Left ventricle myocardium superior (tissue), 1 donor: ENCODE data around the gene FRAS1. TPM values are rescaled to one million over a fixed set of nuclear protein-coding genes. Genes with fewer than 3 reads are reported as not detected.

Experiments
- ATAC-seq: fragments of 200-7000 bp; cut with Tn5 transposase; one replicate; pipeline ENCODE4 v1.9.1; 2020; ENCODE audit warnings: mild to moderate bottlenecking, moderate library complexity
- DNase-seq: peaks from one replicate; pipeline ENCODE4 v3.0.0-alpha.2; 2020
- intact Hi-C: fragments of 100-400 bp; cut with micrococcal nuclease; formaldehyde crosslinking; loops from one replicate; pipeline ENCODE4 v1.11.0; 2022
- total RNA-seq: library from RNA; stranded (reverse); fragmentation: NEBNext Ultra II Directional; extraction: Animal tissue kit (Norgen Biotek cat#: 25700); gene quantifications from one replicate; pipeline ENCODE4 v1.2.1, GENCODE V29; 2021
- donor health status: DM: no; HTN: yes; CAD: no; lungs with severe emphysema.

FRAS1 gene
- total RNA-seq, 1 donor from 2014 or later, result 3.7 TPM

GRCh38 chr4:78510108-78510507 lies 453.0 kb downstream of the FRAS1 start:
- intact Hi-C loops, result no loop called here
- no peak for DNase-seq
- no peak for ATAC-seq

GRCh38 chr4:78510681-78511080 lies 453.6 kb downstream of the FRAS1 start:
- intact Hi-C loops, result no loop called here
- no peak for ATAC-seq
- DNase-seq, result no peak

DNA sequence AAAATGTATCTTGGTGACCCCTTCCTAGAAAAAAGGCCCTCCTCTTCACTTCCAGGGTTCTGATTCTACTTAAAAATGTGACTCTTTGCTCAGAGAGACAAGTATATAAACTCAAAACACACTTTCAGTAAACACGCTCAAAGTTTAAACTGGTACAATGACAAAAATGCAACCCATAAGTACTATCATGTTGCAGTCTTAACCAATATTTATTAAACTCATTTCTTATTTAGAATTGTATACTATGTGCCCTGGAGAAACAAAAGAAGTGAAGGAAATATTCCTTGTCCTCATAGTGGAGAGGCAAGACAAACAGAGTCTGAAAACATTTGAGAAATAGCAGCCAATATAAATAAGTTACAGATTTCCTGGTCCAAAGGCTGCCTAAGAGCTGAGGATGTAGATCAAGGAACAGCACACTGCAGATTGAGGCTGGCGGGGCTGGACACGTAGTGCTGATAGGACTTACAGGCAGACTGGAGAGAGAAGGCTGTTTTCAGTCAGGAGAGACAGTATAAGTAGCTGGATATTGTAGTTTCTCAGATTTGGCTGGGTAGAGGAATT lies 455.3 kb downstream of the FRAS1 start:
- intact Hi-C loops, result no loop called here
- no peak for ATAC-seq

DNA sequence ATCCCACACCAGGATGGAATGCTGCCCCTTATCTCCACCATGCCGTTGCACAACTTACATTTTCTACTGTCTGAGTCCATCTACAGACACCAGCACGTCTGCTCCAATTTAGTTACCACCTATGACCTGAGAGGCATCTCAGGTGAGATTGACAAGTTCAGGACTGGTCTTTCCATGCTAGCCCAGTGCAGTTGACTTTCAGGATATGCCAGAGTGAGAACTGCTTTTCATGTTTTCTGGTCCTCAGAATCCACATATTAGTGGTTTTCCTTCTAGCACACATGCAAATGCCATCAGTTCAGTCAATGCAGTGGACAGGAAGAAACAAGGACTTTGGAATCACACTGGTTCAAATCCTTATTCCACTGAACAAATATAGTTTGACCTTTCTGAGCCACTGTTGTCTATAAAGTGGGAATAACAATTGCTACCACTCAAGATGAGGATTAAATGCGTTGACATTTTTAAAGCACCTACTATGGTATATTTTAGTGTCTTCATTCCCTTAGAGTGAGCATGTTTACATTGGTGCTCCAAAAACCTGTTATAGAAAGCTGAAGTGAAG lies 456.4 kb downstream of the FRAS1 start:
- intact Hi-C loops, result no loop called here
- DNase-seq, result no peak
- ATAC-seq, result no peak

More for the DNA sequence above, 455.3 kb downstream of the FRAS1 start:
- DNase-seq, result no peak

- no peak for ATAC-seq
- intact Hi-C loops, result loop anchor here (5.0 kb wide), 1 partner anchor 560 kb away; no protein-coding TSS in a partner anchor
- no peak for DNase-seq
Measured at GRCh38 chr4:78517050-78517652, 460.0 kb downstream of the FRAS1 start.

DNA sequence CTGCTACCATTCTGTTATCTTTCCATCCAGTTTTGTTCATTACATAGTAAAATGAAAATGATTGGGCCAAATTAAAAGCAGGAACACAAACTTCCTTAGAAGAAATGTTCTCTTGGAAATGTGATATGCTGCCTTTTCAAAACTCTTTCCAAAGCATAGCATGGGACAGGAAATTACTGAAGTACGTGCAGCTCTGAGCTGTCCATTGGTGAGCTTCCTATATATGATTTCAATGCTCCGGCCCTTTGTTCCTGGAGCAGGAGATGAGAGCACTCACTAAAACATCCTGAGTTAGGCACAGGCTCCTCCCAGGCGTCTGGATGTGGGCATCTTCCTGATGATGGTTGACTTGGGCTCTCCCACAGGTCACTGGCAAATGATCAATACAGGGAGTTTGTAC lies 461.4 kb downstream of the FRAS1 start:
- no peak for ATAC-seq
- no peak for DNase-seq
- intact Hi-C loops, result loop anchor here (5.0 kb wide), 1 partner anchor 561 kb away; no protein-coding TSS in a partner anchor

DNA sequence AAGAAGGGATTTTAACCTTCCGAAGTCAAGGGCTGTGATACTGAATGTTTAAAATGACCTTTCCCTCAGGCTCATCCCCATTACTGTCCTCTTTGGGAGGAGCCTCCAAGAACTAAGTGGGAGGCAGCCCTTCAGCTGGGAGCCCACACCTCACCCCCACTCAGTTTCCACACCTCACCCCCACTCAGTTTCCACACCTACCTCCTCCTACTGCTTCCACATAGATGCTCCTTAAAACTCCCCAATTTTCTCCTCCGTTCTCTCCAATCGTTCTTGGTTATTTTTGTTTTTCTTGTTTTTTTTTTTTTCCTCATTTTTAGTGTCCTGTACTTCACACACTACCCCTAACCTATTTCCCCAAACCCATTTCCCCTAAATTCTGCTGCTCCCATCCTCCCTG lies 462.8 kb downstream of the FRAS1 start:
- DNase-seq, result no peak
- ATAC-seq, result no peak

DNA sequence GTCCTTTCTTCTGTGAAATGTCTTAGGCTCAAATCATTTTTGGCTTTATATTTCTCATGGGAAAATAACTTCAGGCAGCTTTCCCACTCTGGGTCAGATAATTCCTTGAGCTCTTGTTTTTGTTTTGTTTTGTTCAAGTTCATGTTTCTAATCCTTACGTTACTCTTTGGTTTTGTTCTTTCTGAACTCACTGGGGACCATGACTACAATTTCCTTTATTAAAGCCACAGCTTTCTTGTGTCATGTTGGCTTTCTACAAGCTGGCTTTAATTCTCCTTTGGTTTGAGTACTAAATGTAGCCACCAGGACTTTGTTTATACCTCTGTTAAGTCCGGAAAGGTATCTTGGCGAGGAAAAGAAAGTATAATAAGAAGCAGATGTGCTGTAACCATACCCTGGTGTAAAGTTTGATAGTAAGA lies 463.7 kb downstream of the FRAS1 start:
- intact Hi-C loops, result no loop called here
- peak; percentile 43 for ATAC-seq
- DNase-seq, result no peak

More for the DNA sequence above, 462.8 kb downstream of the FRAS1 start:
- intact Hi-C loops, result loop anchor here (5.0 kb wide), 1 partner anchor 563 kb away; no protein-coding TSS in a partner anchor

- DNase-seq (no peak), ATAC-seq (no peak)
- intact Hi-C loops, result no loop called here
Measured at GRCh38 chr4:78524009-78524408, 466.9 kb downstream of the FRAS1 start.

DNA sequence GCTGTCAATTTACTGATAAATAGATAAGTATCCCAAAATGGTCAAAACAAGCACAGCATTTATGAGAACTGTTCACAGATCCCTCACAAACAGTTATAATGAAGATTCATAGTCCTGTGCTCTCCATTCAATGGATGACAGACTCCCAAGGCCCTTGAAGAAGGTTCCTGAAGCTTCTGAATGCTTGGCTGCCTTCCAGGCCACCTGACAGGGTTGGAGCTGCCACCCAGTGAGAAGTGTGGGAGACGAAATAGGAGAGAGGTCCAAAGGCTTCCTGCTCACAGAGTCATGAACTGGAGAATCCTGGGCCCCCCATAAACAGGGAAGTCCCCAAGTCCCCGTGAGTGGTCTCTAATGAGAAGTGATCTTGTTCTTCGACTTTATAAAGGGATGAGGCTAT lies 468.4 kb downstream of the FRAS1 start:
- ATAC-seq (no peak), DNase-seq (no peak)
- intact Hi-C loops, result no loop called here

DNA sequence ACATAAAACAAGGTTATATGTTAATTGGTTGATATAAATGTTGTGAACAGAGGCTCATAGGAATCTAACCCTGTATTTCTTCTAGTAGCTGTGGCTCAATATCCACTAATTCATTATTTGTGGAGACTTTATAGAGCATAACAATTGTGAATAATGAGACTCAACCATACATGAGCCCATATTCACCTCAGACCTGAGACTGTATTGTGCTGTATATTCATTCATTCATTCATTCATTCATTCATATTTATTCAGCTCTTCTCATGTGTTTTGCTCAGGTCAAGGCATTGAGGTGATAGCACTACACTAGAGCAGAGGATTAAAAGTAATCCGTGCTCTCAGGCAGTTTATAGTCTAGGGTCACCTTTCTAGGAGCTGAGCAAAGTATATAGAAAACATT lies 470.0 kb downstream of the FRAS1 start:
- no peak for ATAC-seq
- no peak for DNase-seq
- intact Hi-C loops, result no loop called here

DNA sequence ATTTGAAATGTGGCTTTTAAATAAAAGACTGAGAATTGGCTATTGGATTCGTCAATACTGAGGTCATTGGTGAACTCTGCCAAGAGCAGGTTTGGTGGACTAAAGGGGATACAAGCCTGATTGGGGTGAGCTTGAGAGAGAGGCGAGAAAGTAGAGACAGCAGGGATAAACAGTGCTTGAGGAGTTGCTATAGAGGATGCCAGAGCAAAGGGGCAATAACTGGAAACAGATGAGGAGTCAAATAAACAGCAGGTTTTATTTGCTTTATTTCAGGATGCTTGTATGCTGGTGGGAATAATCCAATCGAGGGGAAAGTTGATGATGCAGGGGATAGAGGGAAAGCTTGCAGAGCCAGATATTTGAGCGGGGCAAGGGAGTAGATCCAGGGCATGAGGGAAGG lies 470.4 kb downstream of the FRAS1 start:
- ATAC-seq, result no peak
- intact Hi-C loops, result no loop called here

DNA sequence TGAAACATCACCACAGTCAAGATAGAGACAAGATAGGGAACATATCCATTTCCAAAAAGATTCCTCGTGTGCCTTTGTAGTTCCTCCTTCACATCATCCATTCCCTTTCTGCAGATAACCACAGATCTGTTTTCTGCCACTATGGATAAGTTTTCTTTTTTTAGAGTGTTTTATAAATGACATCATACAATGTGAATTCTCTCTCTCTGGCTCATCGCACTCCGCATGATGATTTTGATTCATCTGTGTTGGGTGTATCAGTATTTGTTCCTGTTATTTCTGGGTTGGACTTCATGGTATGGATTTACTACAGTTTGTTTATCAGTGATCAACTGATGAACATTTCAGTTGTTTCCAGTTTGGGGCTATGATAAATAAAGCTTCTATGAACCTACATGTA lies 471.2 kb downstream of the FRAS1 start:
- no peak for DNase-seq
- intact Hi-C loops, result no loop called here
- ATAC-seq, result no peak

More for the DNA sequence above, 470.4 kb downstream of the FRAS1 start:
- DNase-seq, result no peak

DNA sequence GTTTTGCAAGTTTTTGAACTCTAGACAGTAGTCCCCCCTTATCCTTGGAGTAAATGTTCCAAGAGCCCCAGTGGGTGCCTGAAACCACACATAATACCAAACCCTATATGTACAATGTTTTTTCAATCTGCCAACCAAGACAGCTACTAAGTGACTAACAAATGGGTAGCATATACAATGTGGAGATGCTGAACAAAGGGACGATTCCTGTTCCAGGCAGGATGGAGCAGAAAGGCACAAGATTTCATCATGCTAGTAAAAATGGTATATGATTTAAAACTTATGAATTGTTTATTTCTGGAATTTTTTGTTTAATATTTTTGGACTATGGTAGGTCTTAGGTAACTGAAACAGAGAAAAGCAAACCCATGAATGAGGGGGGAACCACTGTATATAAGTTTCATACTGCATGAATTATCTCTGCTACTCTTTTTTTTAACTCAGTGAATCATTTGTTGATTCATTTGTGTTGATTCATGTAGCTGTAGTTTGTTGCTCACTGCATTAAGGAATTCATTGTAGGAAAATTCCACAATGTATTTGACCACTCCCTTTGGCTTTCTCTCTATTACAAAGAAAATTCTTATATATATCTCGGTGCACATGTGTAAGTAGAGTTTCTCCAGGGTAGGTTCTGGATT lies 472.6 kb downstream of the FRAS1 start:
- intact Hi-C loops, result no loop called here

GRCh38 chr4:78532046-78532445 lies 474.9 kb downstream of the FRAS1 start:
- ATAC-seq (no peak), DNase-seq (no peak)
- intact Hi-C loops, result no loop called here

More for the DNA sequence above, 472.6 kb downstream of the FRAS1 start:
- DNase-seq, result no peak
- ATAC-seq, result no peak

GRCh38 chr4:78533854-78534253 lies 476.7 kb downstream of the FRAS1 start:
- no peak for DNase-seq
- intact Hi-C loops, result no loop called here
- ATAC-seq, result no peak

- DNase-seq, result no peak
- intact Hi-C loops, result no loop called here
- no peak for ATAC-seq
Measured at GRCh38 chr4:78534286-78534955, 477.3 kb downstream of the FRAS1 start.

DNA sequence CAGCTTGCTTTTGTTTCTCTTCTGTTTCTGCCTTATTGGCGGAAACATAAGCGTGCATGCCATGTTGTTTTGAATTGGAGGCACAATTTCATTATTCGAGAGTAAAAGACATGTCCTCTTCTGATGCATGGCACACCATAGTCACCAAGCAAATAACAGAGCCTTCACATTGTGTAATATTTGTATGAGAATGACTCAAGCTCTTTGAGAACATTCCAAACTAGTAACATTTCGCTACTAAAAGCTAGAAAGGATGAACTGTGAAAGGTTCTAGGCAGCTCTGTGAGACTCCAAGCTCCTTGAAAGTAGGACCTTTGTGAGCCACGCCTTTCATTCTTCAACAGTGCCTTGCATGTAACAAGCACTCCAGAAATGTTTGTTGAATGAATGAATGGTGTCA lies 485.2 kb downstream of the FRAS1 start:
- no peak for ATAC-seq
- no peak for DNase-seq
- intact Hi-C loops, result no loop called here

GRCh38 chr4:78543424-78544125 lies 486.5 kb downstream of the FRAS1 start:
- no peak for DNase-seq
- intact Hi-C loops, result no loop called here
- ATAC-seq, result no peak
